Measurements from ENCODE around the gene C1S.

Gene C1S

GRCh38 chr12:7108796-7109571 is 48.5 kb downstream of the C1S start, which contains the start of gene C1RL (continued):
- TF ChIP-seq PRDM2 (tag by site-specific recombination; IDR thresholded peaks at IDR 0.05; ENCODE audit: borderline replicate concordance) (no peak), GLI4 (tag by site-specific recombination; IDR thresholded peaks at IDR 0.05) (no peak), CTCF (tag by site-specific recombination; IDR thresholded peaks at IDR 0.05) (peak; percentile 70; the same call in 1 of the 2 replicates), ZNF155 (tag by site-specific recombination; IDR thresholded peaks at IDR 0.05) (no peak), ZNF19 (tag by site-specific recombination; IDR thresholded peaks at IDR 0.05; ENCODE audit: low read depth) (no peak), EGR2 (tag by site-specific recombination; IDR thresholded peaks at IDR 0.05; ENCODE audit: low read depth) (no peak), ZFP37 (tag by site-specific recombination; IDR thresholded peaks at IDR 0.05) (no peak), SETDB1 (IDR thresholded peaks at IDR 0.05; ENCODE audit: insufficient read length, low read length) (no peak), ZNF223 (tag by site-specific recombination; IDR thresholded peaks at IDR 0.05) (0 out of 2 replicates have a peak, but pooled peaks have one; percentile 18), ZNF391 (tag by site-specific recombination; IDR thresholded peaks at IDR 0.05; ENCODE audit: borderline replicate concordance, low read depth) (no peak), ZBTB11 (tag by site-specific recombination; conservative IDR thresholded peaks at IDR 0.05; ENCODE audit: low read depth) (peak; percentile 40), ZNF239 (tag by site-specific recombination; IDR thresholded peaks at IDR 0.05) (no peak), HOXA7 (CRISPR knock-in tag; IDR thresholded peaks at IDR 0.05; ENCODE audit: borderline replicate concordance) (no peak), KLF7 (tag by site-specific recombination; IDR thresholded peaks at IDR 0.05; ENCODE audit: borderline replicate concordance) (no peak), ZBTB49 (tag by site-specific recombination; IDR thresholded peaks at IDR 0.05; ENCODE audit: low read depth) (no peak), ZNF692 (tag by site-specific recombination; IDR thresholded peaks at IDR 0.05) (no peak), ZNF404 (tag by site-specific recombination; IDR thresholded peaks at IDR 0.05) (no peak), ZNF654 (tag by site-specific recombination; IDR thresholded peaks at IDR 0.05; ENCODE audit: low read depth) (peak; percentile 70), KLF16 (tag by site-specific recombination; IDR thresholded peaks at IDR 0.05) (no peak), GLI2 (tag by site-specific recombination; IDR thresholded peaks at IDR 0.05; ENCODE audit: borderline replicate concordance, low read depth) (no peak), ZNF629 (tag by site-specific recombination; IDR thresholded peaks at IDR 0.05) (0 out of 2 replicates have a peak, but pooled peaks have one; percentile 28), ZSCAN23 (tag by site-specific recombination; IDR thresholded peaks at IDR 0.05) (no peak), GLIS2 (tag by site-specific recombination; IDR thresholded peaks at IDR 0.05) (no peak), ZNF248 (tag by site-specific recombination; IDR thresholded peaks at IDR 0.05) (no peak)

Data from HEK293 (cell line).